K562 (cell line): Measurements from ENCODE around the gene TBC1D2. TPM values are rescaled to one million over a fixed set of nuclear protein-coding genes. Genes with fewer than 3 reads are reported as not detected.

Source experiments
- CBX3 ChIP-seq, 2 experiments: IDR thresholded peaks; 1 replicate in 1 of 2; 2 replicates in 1 of 2; pipeline ENCODE4 v1.6.1; 2012; ENCODE audit warnings: inconsistent platforms in 2 of 2, low read length in 2 of 2, borderline replicate concordance in 1 of 2, control low read depth in 1 of 2
- CHD1 ChIP-seq: fragments of 200-600 bp; sonication (generic); IDR thresholded peaks from one replicate; pipeline ENCODE4 v1.6.1; 2012; ENCODE audit warnings: mild to moderate bottlenecking, moderate library complexity, low read length, inconsistent platforms
- ELK3 ChIP-seq: fragments of 450-650 bp; formaldehyde crosslinking; IDR thresholded peaks from 2 replicates; pipeline ENCODE4 v1.4.0; 2020; ENCODE audit warnings: mild to moderate bottlenecking
- EZH2 ChIP-seq: IDR thresholded peaks from 2 replicates; pipeline ENCODE4 v1.6.1; 2012; ENCODE audit warnings: low read depth, mild to moderate bottlenecking, inconsistent platforms, low read length, borderline replicate concordance
- HNRNPH1 ChIP-seq: fragments of 200-400 bp; formaldehyde crosslinking; optimal IDR thresholded peaks from 2 replicates; pipeline ENCODE3; 2017; ENCODE audit warnings: low read depth, mild to moderate bottlenecking, low read length, moderate library complexity
- KDM1A ChIP-seq, 2 experiments: fragments of 450-650 bp; IDR thresholded peaks; 2 replicates each; pipeline ENCODE4 v1.6.1; 2016; ENCODE audit warnings: mild to moderate bottlenecking in 2 of 2
- NR2F6 ChIP-seq: fragments of 450-650 bp; formaldehyde crosslinking; IDR thresholded peaks from 2 replicates; pipeline ENCODE4 v1.4.0; 2020; ENCODE audit warnings: mild to moderate bottlenecking
- PBX2 ChIP-seq, 2 experiments: IDR thresholded peaks in 1 of 2; conservative IDR thresholded peaks in 1 of 2; 2 replicates each; pipeline ENCODE4 v1.6.1; 2016; ENCODE audit warnings: low read depth in 2 of 2, mild to moderate bottlenecking in 1 of 2, missing compliant biosample characterization in 1 of 2, missing genetic modification characterization in 1 of 2, moderate library complexity in 1 of 2
- PRPF4 ChIP-seq: fragments of 200-400 bp; formaldehyde crosslinking; IDR thresholded peaks from one replicate; pipeline ENCODE4 v1.6.1; 2017; ENCODE audit warnings: low read length, low read depth, mild to moderate bottlenecking; ENCODE audit not compliant: insufficient read depth, poor library complexity, severe bottlenecking
- RBBP5 ChIP-seq: fragments of 200-600 bp; sonication (generic); IDR thresholded peaks from 2 replicates; pipeline ENCODE4 v1.6.1; 2012; ENCODE audit warnings: borderline replicate concordance, mild to moderate bottlenecking, low read length, control low read depth, inconsistent platforms; ENCODE audit not compliant: insufficient read depth, poor library complexity, severe bottlenecking
- SETDB1 ChIP-seq: IDR thresholded peaks from one replicate; pipeline ENCODE4 v1.6.1; 2012; ENCODE audit warnings: low read length, control low read depth, inconsistent platforms
- TAL1 ChIP-seq: fragments of 450-650 bp; IDR thresholded peaks from 2 replicates; pipeline ENCODE4 v1.6.1; 2016; ENCODE audit warnings: mild to moderate bottlenecking
- TARDBP ChIP-seq: fragments of 450-650 bp; IDR thresholded peaks from 2 replicates; pipeline ENCODE4 v1.6.1; 2016
- TCFL5 ChIP-seq: fragments of 250-450 bp; sonication (Bioruptor Pico); conservative IDR thresholded peaks from 2 replicates; pipeline ENCODE4 v1.6.1; 2021; ENCODE audit warnings: mild to moderate bottlenecking, moderate library complexity, matching md5 sums
- TGIF2 ChIP-seq: sonication (generic); formaldehyde crosslinking; IDR thresholded peaks from 2 replicates; pipeline ENCODE4 v1.8.1; 2022; ENCODE audit warnings: mild to moderate bottlenecking, missing genetic modification reagents, moderate library complexity
- TRIM28 ChIP-seq: fragments of 450-650 bp; IDR thresholded peaks from 2 replicates; pipeline ENCODE4 v1.6.1; 2017
- ZNF143 ChIP-seq: sonication (generic); formaldehyde crosslinking; IDR thresholded peaks from 2 replicates; pipeline ENCODE4 v1.9.0; 2022; ENCODE audit warnings: mild to moderate bottlenecking, missing genetic modification reagents
- ZNF316 ChIP-seq: fragments of 450-650 bp; IDR thresholded peaks from 2 replicates; pipeline ENCODE4 v1.6.1; 2016
- ZNF398 ChIP-seq: fragments of 250-450 bp; sonication (Bioruptor Pico); IDR thresholded peaks from 2 replicates; pipeline ENCODE4 v1.8.0; 2021; ENCODE audit warnings: moderate library complexity, mild to moderate bottlenecking, inconsistent platforms
- polyA plus RNA-seq, 8 experiments: library from polyadenylated mRNA; depleted of rRNA in 4 of 8; stranded (reverse) in 5 of 8; unstranded in 3 of 8; fragments of >200 nt; fragmentation: Nextera tagmentation in 2 of 8; fragmentation: Illumina TruSeq in 1 of 8; extraction: Ambion mirVana in 2 of 8; extraction: Trizol in 1 of 8; gene quantifications; 2 replicates each; pipeline versions ENCODE4 v1.2.1 to v1.2.3, GENCODE V29; 2011 to 2014; ENCODE audit warnings: inconsistent platforms in 1 of 8, missing spikeins in 1 of 8
- total RNA-seq, 7 experiments: library from RNA; depleted of rRNA in 6 of 7; stranded (reverse); fragments of >200 nt in 6 of 7; fragmentation: Illumina TruSeq in 2 of 7; extraction: Trizol in 2 of 7; gene quantifications; 2 replicates each; pipeline versions ENCODE4 v1.2.1 to v1.2.3, GENCODE V29; 2011 to 2021; ENCODE audit warnings: low replicate concordance in 1 of 7

TBC1D2 gene
- total and polyA plus RNA-seq, 9 of the 15 experiments (the other 6 are each of a cell fraction or from before 2014, with no cell fraction given) = 0.10 to 7.0 (median 2.5) TPM

- TF ChIP-seq ELK3 (CRISPR knock-in tag) (no peak), PBX2 (CRISPR knock-in tag; IDR thresholded peaks at IDR 0.05; ENCODE audit: low read depth) (no peak), PBX2 (tag; conservative IDR thresholded peaks at IDR 0.05; ENCODE audit: low read depth) (no peak), ZNF398 (CRISPR knock-in tag) (no peak), PRPF4 (no peak), CBX3 (IDR thresholded peaks at IDR 0.05; ENCODE audit: borderline replicate concordance in 1 of 2, low read length in 2 of 2) (peak in 1 of 2 experiments; percentile 55; a peak in 1 of 3 replicates), SETDB1 (no peak), ZNF143 (CRISPR knock-in tag) (no peak), EZH2 (no peak), TGIF2 (no peak), RBBP5 (no peak), KDM1A (IDR thresholded peaks at IDR 0.05) (peak; percentile 85 to 87), TCFL5 (CRISPR knock-in tag) (no peak), HNRNPH1 (no peak), TRIM28 (no peak), ZNF316 (no peak), TARDBP (no peak), NR2F6 (CRISPR knock-in tag) (no peak), CHD1 (peak; percentile 52), TAL1 (no peak)
Measured at GRCh38 chr9:98254228-98255060, 1.0 kb downstream of the TBC1D2 start (continued).
